Renal cortex interstitium (tissue), 11 donors: ENCODE data around the gene GPR180. TPM values are rescaled to one million over a fixed set of nuclear protein-coding genes. Genes with fewer than 3 reads are reported as not detected.

Experiments
- DNase-seq, 11 donors: peaks; one replicate each; pipeline ENCODE4 v3.0.0-alpha.2; 2013; ENCODE audit warnings: low read depth in 9 of 11, low spot score in 4 of 11; ENCODE audit errors: extremely low read depth in 1 of 11
- polyA plus RNA-seq, 3 donors: library from polyadenylated mRNA; unstranded; fragments of 120-200 nt; gene quantifications; one replicate each; pipeline ENCODE4 v1.2.1, GENCODE V29; 2013; ENCODE audit not compliant: insufficient read length in 3 of 3

Gene GPR180
- polyA plus RNA-seq, 3 donors = 8.1 to 9.9 (median 8.1) TPM

- DNase-seq = no peak
Observed at GRCh38 chr13:94672400-94672799, 70.7 kb downstream of the GPR180 start.

GRCh38 chr13:94673851-94674250, 72.2 kb downstream of the GPR180 start:
- DNase-seq = no peak

GRCh38 chr13:94674609-94675348, 73.1 kb downstream of the GPR180 start:
- peak in 6 of 11 donors; percentile 12 to 36 (median 22) for DNase-seq

GRCh38 chr13:94677799-94678198, 76.1 kb downstream of the GPR180 start:
- no peak for DNase-seq

GRCh38 chr13:94678845-94679244, 77.2 kb downstream of the GPR180 start:
- DNase-seq = no peak

- no peak for DNase-seq
Observed at GRCh38 chr13:94679614-94680013, 78.0 kb downstream of the GPR180 start.

GRCh38 chr13:94682229-94682628, 80.6 kb downstream of the GPR180 start:
- DNase-seq = no peak

- DNase-seq = no peak
Observed at GRCh38 chr13:94683409-94683808, 81.8 kb downstream of the GPR180 start.

Other genes with a start within 250 kb of the GPR180 start
- under 1 TPM; 0.26 to 0.39 (median 0.27) TPM for gene DCT, start 122.2 kb upstream of the GPR180 start, polyA plus RNA-seq
- gene TGDS, start 5.7 kb upstream of the GPR180 start, polyA plus RNA-seq = 10 to 100 TPM; 18.8 to 21.6 (median 21.0) TPM
- under 1 TPM; 0.15 to 0.28 (median 0.27) TPM for gene SOX21, start 110.7 kb downstream of the GPR180 start, polyA plus RNA-seq